Astrocyte of the cerebellum (primary cell): ENCODE data around the gene ARHGAP10.

Experiments used
- DNase-seq: peaks from one replicate; pipeline ENCODE4 v3.0.0-alpha.2; 2011; ENCODE audit warnings: low read depth
- H3K4me3 ChIP-seq: 2 replicates; pipeline ENCODE4 v1.5.1; 2011; ENCODE audit warnings: mild to moderate bottlenecking, low read depth, low read length, moderate library complexity
- CTCF ChIP-seq: IDR thresholded peaks from 2 replicates; pipeline ENCODE4 v1.5.1; 2012; ENCODE audit warnings: low read length, low read depth, moderate library complexity, mild to moderate bottlenecking; ENCODE audit errors: missing control alignments
- in situ Hi-C: cut with HindIII; loops from 2 replicates; pipeline ENCODE4 v1.10.0; 2017; ENCODE audit warnings: low sequenced_read_pairs

The ARHGAP10 gene

GRCh38 chr4:147761218-147761883 lies 29.5 kb downstream of the ARHGAP10 start:
- no peak overlapping the region for H3K4me3 ChIP-seq
- in situ Hi-C loops: no loop called here
- DNase-seq: no peak
- no peak for TF ChIP-seq CTCF

- DNase-seq: no peak
- TF ChIP-seq CTCF: no peak
- in situ Hi-C loops: no loop called here
- no peak overlapping the region for H3K4me3 ChIP-seq
These were observed 32.4 kb downstream of the ARHGAP10 start for GRCh38 chr4:147764337-147764736.

GRCh38 chr4:147765121-147765529 lies 33.2 kb downstream of the ARHGAP10 start:
- TF ChIP-seq CTCF: no peak
- in situ Hi-C loops: no loop called here
- DNase-seq: no peak
- H3K4me3 ChIP-seq: no peak overlapping the region

- H3K4me3 ChIP-seq: no peak overlapping the region
- TF ChIP-seq CTCF: no peak
- in situ Hi-C loops: no loop called here
- no peak for DNase-seq
These were observed 36.2 kb downstream of the ARHGAP10 start for GRCh38 chr4:147768113-147768512.

GRCh38 chr4:147769386-147769785 lies 37.5 kb downstream of the ARHGAP10 start:
- no peak overlapping the region for H3K4me3 ChIP-seq
- DNase-seq: no peak
- TF ChIP-seq CTCF: no peak
- in situ Hi-C loops: no loop called here

GRCh38 chr4:147770831-147771230 lies 38.9 kb downstream of the ARHGAP10 start:
- in situ Hi-C loops: no loop called here
- TF ChIP-seq CTCF: no peak
- no peak for DNase-seq
- H3K4me3 ChIP-seq: no peak overlapping the region
